Mesenchymal stem cell (in vitro differentiated cells and primary cell): ENCODE measurements around the gene GRXCR1.

ENCODE experiments used
- DNase-seq: peaks from one replicate; pipeline ENCODE4 v3.0.0-alpha.2; 2013
- H2AFZ ChIP-seq: one replicate; pipeline ENCODE4 v1.6.1; 2013; ENCODE audit warnings: low read depth, mild to moderate bottlenecking, control low read depth, inconsistent platforms, low read length, moderate library complexity
- H2AK5ac ChIP-seq: 2 replicates; pipeline ENCODE4 v1.6.1; 2013; ENCODE audit warnings: low read length, moderate library complexity, mild to moderate bottlenecking, inconsistent platforms; ENCODE audit not compliant: severe bottlenecking
- H2BK120ac ChIP-seq: one replicate; pipeline ENCODE4 v1.6.1; 2013; ENCODE audit warnings: low read depth, mild to moderate bottlenecking, inconsistent platforms, low read length, moderate library complexity
- H2BK12ac ChIP-seq, 2 experiments: one replicate each; pipeline ENCODE4 v1.6.1; 2013; ENCODE audit warnings: inconsistent platforms in 2 of 2, low read length in 2 of 2, mild to moderate bottlenecking in 2 of 2, moderate library complexity in 2 of 2, control low read depth in 1 of 2
- H2BK15ac ChIP-seq: one replicate; pipeline ENCODE4 v1.6.1; 2013; ENCODE audit warnings: mild to moderate bottlenecking, low read depth, inconsistent platforms; ENCODE audit not compliant: poor library complexity, severe bottlenecking
- H2BK5ac ChIP-seq: 2 replicates; pipeline ENCODE4 v1.6.1; 2013; ENCODE audit warnings: low read depth, mild to moderate bottlenecking, low read length, control low read depth, inconsistent platforms; ENCODE audit not compliant: poor library complexity, severe bottlenecking
- H3K14ac ChIP-seq, 2 experiments: one replicate each; pipeline ENCODE4 v1.6.1; 2013; ENCODE audit warnings: inconsistent platforms in 2 of 2, low read length in 2 of 2, control low read depth in 1 of 2, mild to moderate bottlenecking in 1 of 2, moderate library complexity in 1 of 2
- H3K18ac ChIP-seq, 2 experiments: one replicate each; pipeline ENCODE4 v1.6.1; 2013; ENCODE audit warnings: inconsistent platforms in 2 of 2, low read length in 2 of 2, control low read depth in 1 of 2, low read depth in 1 of 2, mild to moderate bottlenecking in 1 of 2
- H3K23ac ChIP-seq, 2 experiments: one replicate each; pipeline ENCODE4 v1.6.1; 2013; ENCODE audit warnings: inconsistent platforms in 2 of 2, low read length in 2 of 2, mild to moderate bottlenecking in 2 of 2, moderate library complexity in 2 of 2, control low read depth in 1 of 2
- H3K27ac ChIP-seq: 2 replicates; pipeline ENCODE4 v1.5.1; 2013; ENCODE audit warnings: mild to moderate bottlenecking, moderate library complexity, low read length, control low read depth, inconsistent platforms; ENCODE audit not compliant: poor library complexity, severe bottlenecking
- H3K27me3 ChIP-seq, 2 experiments: 2 replicates each; pipeline versions ENCODE4 v1.6.1 to v1.7.0; 2013; ENCODE audit warnings: low read length in 2 of 2, mild to moderate bottlenecking in 2 of 2, moderate library complexity in 2 of 2, control low read depth in 1 of 2, inconsistent platforms in 1 of 2; ENCODE audit not compliant: control insufficient read depth in 1 of 2, insufficient read depth in 1 of 2
- H3K36me3 ChIP-seq, 2 experiments: 2 replicates each; pipeline versions ENCODE4 v1.6.1 to v1.7.0; 2013; ENCODE audit warnings: low read length in 2 of 2, control low read depth in 1 of 2, inconsistent platforms in 1 of 2, low read depth in 1 of 2, mild to moderate bottlenecking in 1 of 2; ENCODE audit not compliant: insufficient read depth in 2 of 2, control insufficient read depth in 1 of 2
- H3K4ac ChIP-seq, 2 experiments: one replicate each; pipeline ENCODE4 v1.6.1; 2013; ENCODE audit warnings: inconsistent platforms in 2 of 2, low read length in 2 of 2, mild to moderate bottlenecking in 2 of 2, moderate library complexity in 2 of 2, control low read depth in 1 of 2, low read depth in 1 of 2
- H3K4me1 ChIP-seq: 2 replicates; pipeline ENCODE4 v1.6.1; 2013; ENCODE audit warnings: low read depth, low read length, control low read depth; ENCODE audit not compliant: control insufficient read depth, insufficient read depth
- H3K4me2 ChIP-seq: 2 replicates; pipeline ENCODE4 v1.6.1; 2013; ENCODE audit warnings: low read length, mild to moderate bottlenecking, inconsistent platforms; ENCODE audit not compliant: poor library complexity, severe bottlenecking
- H3K4me3 ChIP-seq, 2 experiments: 2 replicates each; pipeline versions ENCODE4 v1.5.1 to v1.7.0; 2013; ENCODE audit warnings: low read length in 2 of 2, mild to moderate bottlenecking in 2 of 2, control low read depth in 1 of 2, low read depth in 1 of 2; ENCODE audit not compliant: insufficient read depth in 1 of 2
- H3K79me1 ChIP-seq: replicated peaks from 2 replicates; pipeline ENCODE4 v1.6.1; 2013; ENCODE audit warnings: mild to moderate bottlenecking, control low read depth, low read length, inconsistent platforms; ENCODE audit not compliant: poor library complexity, severe bottlenecking
- H3K9ac ChIP-seq: 2 replicates; pipeline ENCODE4 v1.7.0; 2013; ENCODE audit warnings: mild to moderate bottlenecking, low read length, moderate library complexity
- H3K9me3 ChIP-seq: 2 replicates; pipeline ENCODE4 v1.7.0; 2013; ENCODE audit warnings: mild to moderate bottlenecking, low read length; ENCODE audit not compliant: control insufficient read depth
- H4K8ac ChIP-seq: one replicate; pipeline ENCODE4 v1.6.1; 2013; ENCODE audit warnings: inconsistent platforms, mild to moderate bottlenecking, low read length, moderate library complexity
- H4K91ac ChIP-seq: one replicate; pipeline ENCODE4 v1.6.1; 2013; ENCODE audit warnings: mild to moderate bottlenecking, low read length, inconsistent platforms
- WGBS: methylation state at CpG from one replicate; pipeline ENCODE4 v1.1.7; 2013; ENCODE audit warnings: mixed read lengths; 5-methylcytosine and 5-hydroxymethylcytosine counted together

The GRXCR1 gene

GRCh38 chr4:43008793-43009192 lies 116.3 kb downstream of the GRXCR1 start:
- Histone ChIP-seq H3K27me3 (no peaks in the 10 kb centered on the region), H3K4ac (no peak overlapping the region), H2AFZ (no peak overlapping the region), H3K9me3 (peaks cover 6% of the 10 kb centered on the region), H3K14ac (no peak overlapping the region), H3K18ac (no peak overlapping the region), H3K36me3 (no peaks in the 10 kb centered on the region), H2BK120ac (no peak overlapping the region), H3K27ac (no peak overlapping the region), H3K9ac (no peak overlapping the region), H3K4me1 (no peaks in the 10 kb centered on the region), H3K4me2 (no peak overlapping the region), H2AK5ac (no peak overlapping the region), H4K8ac (no peak overlapping the region), H3K79me1 (no peaks in the 10 kb centered on the region), H2BK15ac (no peak overlapping the region), H3K4me3 (no peak overlapping the region), H2BK5ac (no peak overlapping the region), H4K91ac (no peak overlapping the region), H2BK12ac (no peak overlapping the region), H3K23ac (no peak overlapping the region)
- 91% methylated on average over 1 of the region's 1 CpG for WGBS
- no peak for DNase-seq

GRCh38 chr4:43014256-43014655 lies 121.7 kb downstream of the GRXCR1 start:
- 92% methylated on average over 4 of the region's 4 CpGs for WGBS
- H2BK15ac ChIP-seq, result no peak overlapping the region
- H3K18ac ChIP-seq, result no peak overlapping the region
- H3K4me1 ChIP-seq, result no peaks in the 10 kb centered on the region
- no peak overlapping the region for H2BK12ac ChIP-seq
- no peak for DNase-seq
- no peaks in the 10 kb centered on the region for H3K36me3 ChIP-seq
- H3K14ac ChIP-seq, result no peak overlapping the region
- no peak overlapping the region for H4K91ac ChIP-seq
- H4K8ac ChIP-seq, result no peak overlapping the region
- H3K27ac ChIP-seq, result no peak overlapping the region
- no peak overlapping the region for H3K4me2 ChIP-seq
- no peaks in the 10 kb centered on the region for H3K27me3 ChIP-seq
- no peak overlapping the region for H3K4me3 ChIP-seq
- no peaks in the 10 kb centered on the region for H3K79me1 ChIP-seq
- H2AFZ ChIP-seq, result no peak overlapping the region
- no peaks in the 10 kb centered on the region for H3K9me3 ChIP-seq
- no peak overlapping the region for H2BK5ac ChIP-seq
- H2BK120ac ChIP-seq, result no peak overlapping the region
- no peak overlapping the region for H3K23ac ChIP-seq
- H3K9ac ChIP-seq, result no peak overlapping the region
- H3K4ac ChIP-seq, result no peak overlapping the region
- H2AK5ac ChIP-seq, result no peak overlapping the region

GRCh38 chr4:43041632-43042031 lies 149.1 kb downstream of the GRXCR1 start:
- H3K27ac ChIP-seq, result no peak overlapping the region
- H3K27me3 ChIP-seq, result no peaks in the 10 kb centered on the region
- no peak overlapping the region for H4K8ac ChIP-seq
- no peak overlapping the region for H3K9ac ChIP-seq
- no peak overlapping the region for H3K4ac ChIP-seq
- H2BK120ac ChIP-seq, result no peak overlapping the region
- no peak overlapping the region for H2AK5ac ChIP-seq
- no peak for DNase-seq
- H2BK5ac ChIP-seq, result no peak overlapping the region
- H3K79me1 ChIP-seq, result no peaks in the 10 kb centered on the region
- no peak overlapping the region for H2BK15ac ChIP-seq
- WGBS, result 48% methylated on average over 1 of the region's 1 CpG
- no peak overlapping the region for H4K91ac ChIP-seq
- no peaks in the 10 kb centered on the region for H3K9me3 ChIP-seq
- no peaks in the 10 kb centered on the region for H3K36me3 ChIP-seq
- H3K18ac ChIP-seq, result no peak overlapping the region
- H3K4me2 ChIP-seq, result no peak overlapping the region
- no peak overlapping the region for H2AFZ ChIP-seq
- no peak overlapping the region for H2BK12ac ChIP-seq
- H3K4me1 ChIP-seq, result no peaks in the 10 kb centered on the region
- no peak overlapping the region for H3K14ac ChIP-seq
- no peak overlapping the region for H3K4me3 ChIP-seq
- no peak overlapping the region for H3K23ac ChIP-seq

- H3K36me3 ChIP-seq, result no peaks in the 10 kb centered on the region
- no peak overlapping the region for H3K14ac ChIP-seq
- H2AK5ac ChIP-seq, result no peak overlapping the region
- no peak overlapping the region for H2AFZ ChIP-seq
- DNase-seq, result no peak
- no peak overlapping the region for H2BK5ac ChIP-seq
- H2BK12ac ChIP-seq, result no peak overlapping the region
- no peak overlapping the region for H4K8ac ChIP-seq
- H4K91ac ChIP-seq, result no peak overlapping the region
- H3K4me2 ChIP-seq, result no peak overlapping the region
- 52% methylated on average over 1 of the region's 1 CpG for WGBS
- no peak overlapping the region for H3K4ac ChIP-seq
- no peak overlapping the region for H2BK15ac ChIP-seq
- H3K4me1 ChIP-seq, result no peaks in the 10 kb centered on the region
- H3K23ac ChIP-seq, result no peak overlapping the region
- no peaks in the 10 kb centered on the region for H3K9me3 ChIP-seq
- no peak overlapping the region for H3K18ac ChIP-seq
- no peak overlapping the region for H2BK120ac ChIP-seq
- H3K4me3 ChIP-seq, result no peak overlapping the region
- no peak overlapping the region for H3K9ac ChIP-seq
- no peaks in the 10 kb centered on the region for H3K79me1 ChIP-seq
- no peak overlapping the region for H3K27ac ChIP-seq
- no peaks in the 10 kb centered on the region for H3K27me3 ChIP-seq
Measured at GRCh38 chr4:43047058-43047457, 154.5 kb downstream of the GRXCR1 start.
